ENCODE measurements around the gene FCHSD1. TPM values are rescaled to one million over a fixed set of nuclear protein-coding genes. Genes with fewer than 3 reads are reported as not detected.

Gene FCHSD1
- total RNA-seq, 2 donors from 2014 or later, result 35.6 to 56.4 TPM

- Mint-ChIP-seq H3K4me1 (ENCODE audit: low read depth in 2 of 2) (peaks cover 19 to 34% of the 10 kb centered on the region in 2 donors), H3K27me3 (no peaks in the 10 kb centered on the region), H3K36me3 (peaks cover 6% of the 10 kb centered on the region), H3K27ac (no peak overlapping the region), H3K4me3 (no peak overlapping the region), H3K9me3 (no peaks in the 10 kb centered on the region)
- no peak for ATAC-seq
- no peak for DNase-seq (ENCODE audit: low spot score)
Observed at GRCh38 chr5:141647242-141647641, 4.0 kb downstream of the FCHSD1 start.

GRCh38 chr5:141646026-141646425 is 5.2 kb downstream of the FCHSD1 start:
- peaks cover 11% of the 10 kb centered on the region for H3K36me3 Mint-ChIP-seq
- H3K27ac Mint-ChIP-seq, result no peak overlapping the region
- DNase-seq (ENCODE audit: low spot score) (no peak), ATAC-seq (no peak)
- H3K9me3 Mint-ChIP-seq, result no peaks in the 10 kb centered on the region
- H3K27me3 Mint-ChIP-seq, result no peaks in the 10 kb centered on the region
- H3K4me3 Mint-ChIP-seq, result no peak overlapping the region
- H3K4me1 Mint-ChIP-seq (ENCODE audit: low read depth in 2 of 2), result peaks cover 26 to 39% of the 10 kb centered on the region in 2 donors

GRCh38 chr5:141641634-141642267 is 9.5 kb downstream of the FCHSD1 start:
- peak overlapping the region; percentile 23 for H3K4me3 Mint-ChIP-seq
- H3K4me1 Mint-ChIP-seq (ENCODE audit: low read depth in 2 of 2), result peaks cover 19 to 32% of the 10 kb centered on the region in 2 donors
- DNase-seq (ENCODE audit: low spot score) (no peak), ATAC-seq (peak; percentile 79 to 82)
- H3K27me3 Mint-ChIP-seq, result no peaks in the 10 kb centered on the region
- H3K36me3 Mint-ChIP-seq, result peaks cover 8% of the 10 kb centered on the region
- no peaks in the 10 kb centered on the region for H3K9me3 Mint-ChIP-seq
- peak overlapping the region; percentile 54 to 61 for H3K27ac Mint-ChIP-seq

- Mint-ChIP-seq H3K36me3 (peaks cover 5% of the 10 kb centered on the region), H3K27me3 (no peaks in the 10 kb centered on the region), H3K27ac (peak overlapping the region; percentile 54 to 61), H3K4me1 (ENCODE audit: low read depth in 2 of 2) (peaks cover 24 to 39% of the 10 kb centered on the region in 2 donors), H3K9me3 (no peaks in the 10 kb centered on the region), H3K4me3 (peak overlapping the region; percentile 23)
- no peak for DNase-seq (ENCODE audit: low spot score)
- ATAC-seq, result no peak
Observed at GRCh38 chr5:141640698-141641097, 10.5 kb downstream of the FCHSD1 start.

GRCh38 chr5:141640051-141640415 is 11.2 kb downstream of the FCHSD1 start:
- no peaks in the 10 kb centered on the region for H3K27me3 Mint-ChIP-seq
- H3K4me1 Mint-ChIP-seq (ENCODE audit: low read depth in 2 of 2), result peaks cover 31 to 43% of the 10 kb centered on the region in 2 donors
- no peak overlapping the region for H3K4me3 Mint-ChIP-seq
- H3K36me3 Mint-ChIP-seq, result peaks cover 5% of the 10 kb centered on the region
- DNase-seq (ENCODE audit: low spot score) (no peak), ATAC-seq (no peak)
- no peak overlapping the region for H3K27ac Mint-ChIP-seq
- no peaks in the 10 kb centered on the region for H3K9me3 Mint-ChIP-seq

GRCh38 chr5:141639357-141640050 is 11.7 kb downstream of the FCHSD1 start:
- H3K27ac Mint-ChIP-seq, result no peak overlapping the region
- peaks cover 5% of the 10 kb centered on the region for H3K36me3 Mint-ChIP-seq
- DNase-seq (ENCODE audit: low spot score) (no peak), ATAC-seq (no peak)
- H3K4me1 Mint-ChIP-seq (ENCODE audit: low read depth in 2 of 2), result peaks cover 36 to 43% of the 10 kb centered on the region in 2 donors
- H3K9me3 Mint-ChIP-seq, result no peaks in the 10 kb centered on the region
- no peak overlapping the region for H3K4me3 Mint-ChIP-seq
- H3K27me3 Mint-ChIP-seq, result no peaks in the 10 kb centered on the region

GRCh38 chr5:141638771-141639170 is 12.4 kb downstream of the FCHSD1 start:
- no peak for ATAC-seq
- no peaks in the 10 kb centered on the region for H3K9me3 Mint-ChIP-seq
- no peaks in the 10 kb centered on the region for H3K27me3 Mint-ChIP-seq
- no peak for DNase-seq (ENCODE audit: low spot score)
- peaks cover 43 to 49% of the 10 kb centered on the region in 2 donors for H3K4me1 Mint-ChIP-seq (ENCODE audit: low read depth in 2 of 2)
- peak overlapping the region; percentile 63 to 71 for H3K27ac Mint-ChIP-seq
- peaks cover 10% of the 10 kb centered on the region for H3K36me3 Mint-ChIP-seq
- H3K4me3 Mint-ChIP-seq, result peak overlapping the region; percentile 90

GRCh38 chr5:141637767-141638419 is 13.3 kb downstream of the FCHSD1 start:
- Mint-ChIP-seq H3K36me3 (peaks cover 10% of the 10 kb centered on the region), H3K27me3 (no peaks in the 10 kb centered on the region), H3K4me1 (ENCODE audit: low read depth in 2 of 2) (peaks cover 43 to 49% of the 10 kb centered on the region in 2 donors), H3K27ac (peak overlapping the region; percentile 63 to 71), H3K4me3 (peak overlapping the region; percentile 90), H3K9me3 (no peaks in the 10 kb centered on the region)
- ATAC-seq (peak; percentile 7 to 46), DNase-seq (ENCODE audit: low spot score) (no peak)

GRCh38 chr5:141637123-141637766 is 14.0 kb downstream of the FCHSD1 start:
- peak; percentile 63 to 64 for ATAC-seq
- peak overlapping the region in 1 of 2 donors; percentile 71 for H3K27ac Mint-ChIP-seq
- DNase-seq (ENCODE audit: low spot score), result peak; percentile 73
- H3K36me3 Mint-ChIP-seq, result peaks cover 10% of the 10 kb centered on the region
- H3K4me3 Mint-ChIP-seq, result peak overlapping the region; percentile 90
- H3K27me3 Mint-ChIP-seq, result no peaks in the 10 kb centered on the region
- H3K4me1 Mint-ChIP-seq (ENCODE audit: low read depth in 2 of 2), result peaks cover 39 to 45% of the 10 kb centered on the region in 2 donors
- no peaks in the 10 kb centered on the region for H3K9me3 Mint-ChIP-seq

- peaks cover 6% of the 10 kb centered on the region for H3K36me3 Mint-ChIP-seq
- ATAC-seq, result peak; percentile 93 to 97
Observed at GRCh38 chr5:141636413-141637122, 14.7 kb downstream of the FCHSD1 start, which contains the start of the genes HDAC3 and RELL2. TSS of gene HDAC3 (minus strand) at chr5:141636849. CDS start at chr5:141636790, 59 bp downstream. TSS of gene RELL2 (plus strand) at chr5:141636997. CDS start at chr5:141638226, 1,229 bp downstream.

GRCh38 chr5:141636106-141636412 is 15.2 kb downstream of the FCHSD1 start:
- Mint-ChIP-seq H3K36me3 (peaks cover 6% of the 10 kb centered on the region), H3K27me3 (no peaks in the 10 kb centered on the region), H3K4me1 (ENCODE audit: low read depth in 2 of 2) (peaks cover 28 to 34% of the 10 kb centered on the region in 2 donors), H3K9me3 (no peaks in the 10 kb centered on the region), H3K4me3 (peak overlapping the region; percentile 90), H3K27ac (peak overlapping the region; percentile 6 to 39)
- no peak for DNase-seq (ENCODE audit: low spot score)
- ATAC-seq, result no peak

More at GRCh38 chr5:141636413-141637122, 14.7 kb downstream of the FCHSD1 start, which contains the start of the genes HDAC3 and RELL2:
- Mint-ChIP-seq H3K27ac (peak within 1 kb of the TSS; percentile 6 to 71), H3K9me3 (no peaks in the 10 kb centered on the region), H3K27me3 (no peaks in the 10 kb centered on the region), H3K4me1 (ENCODE audit: low read depth in 2 of 2) (peaks cover 33 to 39% of the 10 kb centered on the region in 2 donors), H3K4me3 (peak within 1 kb of the TSS; percentile 90)
- DNase-seq (ENCODE audit: low spot score), result peak; percentile 93

GRCh38 chr5:141635646-141636045 is 15.6 kb downstream of the FCHSD1 start:
- H3K27me3 Mint-ChIP-seq, result no peaks in the 10 kb centered on the region
- DNase-seq (ENCODE audit: low spot score) (no peak), ATAC-seq (no peak)
- H3K36me3 Mint-ChIP-seq, result peaks cover 6% of the 10 kb centered on the region
- H3K9me3 Mint-ChIP-seq, result no peaks in the 10 kb centered on the region
- peak overlapping the region; percentile 6 to 39 for H3K27ac Mint-ChIP-seq
- H3K4me3 Mint-ChIP-seq, result peak overlapping the region; percentile 90
- H3K4me1 Mint-ChIP-seq (ENCODE audit: low read depth in 2 of 2), result peaks cover 25 to 30% of the 10 kb centered on the region in 2 donors

- ATAC-seq, result no peak
- no peaks in the 10 kb centered on the region for H3K27me3 Mint-ChIP-seq
- peak overlapping the region; percentile 90 for H3K4me3 Mint-ChIP-seq
- H3K4me1 Mint-ChIP-seq (ENCODE audit: low read depth in 2 of 2), result peaks cover 25 to 30% of the 10 kb centered on the region in 2 donors
- H3K9me3 Mint-ChIP-seq, result no peaks in the 10 kb centered on the region
- no peak for DNase-seq (ENCODE audit: low spot score)
- peaks cover 6% of the 10 kb centered on the region for H3K36me3 Mint-ChIP-seq
- H3K27ac Mint-ChIP-seq, result peak overlapping the region; percentile 6 to 39
Observed at GRCh38 chr5:141634720-141635119, 16.5 kb downstream of the FCHSD1 start.

All from natural killer cell treated with Interleukin-12 subunit alpha and Interleukin-12 subunit beta and Interleukin-15 and Interleukin-18, amount 100 ng/mL, for 72 hours (primary cell).